HepG2 (cell line): Measurements from ENCODE around the gene TECTB. TPM values are rescaled to one million over a fixed set of nuclear protein-coding genes. Genes with fewer than 3 reads are reported as not detected.

Source experiments
- ATAC-seq: fragments of 200-7000 bp; cut with Tn5 transposase; 3 replicates; pipeline ENCODE4 v1.9.1; 2020; ENCODE audit warnings: mild to moderate bottlenecking, moderate library complexity
- BruUV-seq: library from RNA; stranded (reverse); fragments of 400-500 nt; replicated peaks from 2 replicates; lab custom pipeline; 2021; lab: Mats Ljungman, UMichigan
- CTCF ChIA-PET: fragments of 300-600 bp; formaldehyde crosslinking; extraction: SDS; loops from one replicate; lab custom pipeline; 2021; ENCODE audit warnings: low total read pairs, inconsistent platforms, low intra/inter-chr PET ratio; lab: Yijun Ruan, JAX
- POLR2A ChIA-PET: fragments of 350-600 bp; sonication (Branson Sonifier 250); formaldehyde crosslinking; loops from one replicate; lab custom pipeline; 2020; ENCODE audit warnings: antibody characterized with exemption, inconsistent platforms; lab: Yijun Ruan, JAX
- DNase-seq: peaks from one replicate; pipeline ENCODE4 v3.0.0-alpha.2; 2015; ENCODE audit warnings: low spot score
- FAIRE-seq: peaks from 3 replicates; lab custom pipeline; 2011; peaks lifted over from hg19 to GRCh38; lab: Jason Lieb, UNC
- H2AFZ ChIP-seq: one replicate; pipeline ENCODE4 v1.6.1; 2011; ENCODE audit warnings: low read length, inconsistent platforms
- H3K27ac ChIP-seq: fragments of 300-600 bp; 3 replicates; pipeline ENCODE4 v1.8.0; 2011; ENCODE audit warnings: mixed run types, mild to moderate bottlenecking, mixed read lengths, low read length, inconsistent platforms; ENCODE audit not compliant: insufficient read depth; ENCODE audit errors: extremely low read length
- H3K27me3 ChIP-seq, 2 experiments: fragments of 200-600 bp in 1 of 2; 2 replicates in 1 of 2; 3 replicates in 1 of 2; pipeline versions ENCODE4 v1.6.0 to v1.8.0; 2011; ENCODE audit warnings: low read length in 2 of 2, mild to moderate bottlenecking in 2 of 2, moderate library complexity in 2 of 2, inconsistent platforms in 1 of 2; ENCODE audit not compliant: insufficient read depth in 2 of 2, control insufficient read depth in 1 of 2
- H3K36me3 ChIP-seq, 2 experiments: fragments of 200-600 bp in 1 of 2; replicated peaks in 1 of 2; 2 replicates in 1 of 2; 3 replicates in 1 of 2; pipeline versions ENCODE4 v1.5.1 to v1.8.0; 2011; ENCODE audit warnings: low read length in 2 of 2, inconsistent platforms in 1 of 2; ENCODE audit not compliant: insufficient read depth in 2 of 2, control insufficient read depth in 1 of 2
- H3K4me1 ChIP-seq: 2 replicates; pipeline ENCODE4 v1.5.1; 2012; ENCODE audit warnings: low read length, inconsistent platforms; ENCODE audit not compliant: insufficient read depth
- H3K4me2 ChIP-seq: 2 replicates; pipeline ENCODE4 v1.6.0; 2011; ENCODE audit warnings: low read depth, low read length, inconsistent platforms
- H3K4me3 ChIP-seq, 3 experiments: fragments of 200-600 bp in 1 of 3; sonication (generic), shearing (Covaris generic) in 1 of 3; replicated peaks in 1 of 3; 2 replicates each; pipeline ENCODE4 v1.5.1; 2011 to 2016; ENCODE audit warnings: low read length in 3 of 3, inconsistent platforms in 2 of 3, low read depth in 2 of 3, mild to moderate bottlenecking in 2 of 3, control low read depth in 1 of 3, mixed read lengths in 1 of 3; ENCODE audit not compliant: insufficient read depth in 1 of 3
- H3K79me2 ChIP-seq: one replicate; pipeline ENCODE4 v1.6.1; 2011; ENCODE audit warnings: low read length, inconsistent platforms; ENCODE audit not compliant: insufficient read depth
- H3K9ac ChIP-seq: 2 replicates; pipeline ENCODE4 v1.6.0; 2011; ENCODE audit warnings: mild to moderate bottlenecking, low read depth, low read length, inconsistent platforms; ENCODE audit not compliant: insufficient read depth
- H3K9me3 ChIP-seq: 2 replicates; pipeline ENCODE4 v1.5.1; 2012; ENCODE audit warnings: mild to moderate bottlenecking, low read length
- H4K20me1 ChIP-seq: 2 replicates; pipeline ENCODE4 v1.6.0; 2011; ENCODE audit warnings: inconsistent platforms, mild to moderate bottlenecking, low read length, moderate library complexity; ENCODE audit not compliant: insufficient read depth
- CAMTA2 ChIP-seq: sonication (generic); formaldehyde crosslinking; IDR thresholded peaks from 2 replicates; pipeline ENCODE4 v1.4.0; 2020; ENCODE audit warnings: mild to moderate bottlenecking, missing genetic modification reagents, borderline replicate concordance
- FOXC1 ChIP-seq: sonication (generic); formaldehyde crosslinking; IDR thresholded peaks from 2 replicates; pipeline ENCODE4 v1.8.0; 2022; ENCODE audit warnings: mild to moderate bottlenecking, missing genetic modification reagents, borderline replicate concordance
- HMGXB3 ChIP-seq: sonication (generic); formaldehyde crosslinking; IDR thresholded peaks from 2 replicates; pipeline ENCODE4 v1.4.0; 2020; ENCODE audit warnings: missing genetic modification reagents, borderline replicate concordance
- LBX2 ChIP-seq: sonication (generic); formaldehyde crosslinking; IDR thresholded peaks from 2 replicates; pipeline ENCODE4 v1.5.0; 2020; ENCODE audit warnings: missing genetic modification reagents, mild to moderate bottlenecking, borderline replicate concordance
- NFKB2 ChIP-seq: sonication (generic); formaldehyde crosslinking; IDR thresholded peaks from 2 replicates; pipeline ENCODE4 v1.4.0; 2020; ENCODE audit warnings: missing genetic modification reagents, borderline replicate concordance
- POLR2A ChIP-seq, 2 experiments: IDR thresholded peaks; 2 replicates each; pipeline ENCODE4 v1.6.1; 2011; ENCODE audit warnings: low read depth in 2 of 2, low read length in 2 of 2, mild to moderate bottlenecking in 1 of 2, moderate library complexity in 1 of 2; ENCODE audit not compliant: insufficient read depth in 1 of 2
- ZBTB8A ChIP-seq: sonication (generic); formaldehyde crosslinking; IDR thresholded peaks from 2 replicates; pipeline ENCODE4 v1.4.0; 2020; ENCODE audit warnings: mild to moderate bottlenecking, low read depth, missing genetic modification reagents, borderline replicate concordance
- ZNF225 ChIP-seq: sonication (generic); formaldehyde crosslinking; IDR thresholded peaks from 2 replicates; pipeline ENCODE4 v1.4.0; 2020; ENCODE audit warnings: mild to moderate bottlenecking, missing genetic modification reagents
- ZNF318 ChIP-seq: sonication (generic); formaldehyde crosslinking; IDR thresholded peaks from 2 replicates; pipeline ENCODE4 v1.4.0; 2020; ENCODE audit warnings: mild to moderate bottlenecking, missing genetic modification reagents
- WGBS: methylation state at CpG from one replicate; pipeline ENCODE4 v1.1.6; 2017; ENCODE audit warnings: low lambda C conversion rate; 5-methylcytosine and 5-hydroxymethylcytosine counted together
- in situ Hi-C: cut with HindIII; loops from 2 replicates; pipeline ENCODE4 v1.10.0; 2017; ENCODE audit warnings: low pct_unique_long_range_greater_than_20kb; ENCODE audit not compliant: extremely low pct_ligation_motif_present
- intact Hi-C: fragments of 100-400 bp; cut with micrococcal nuclease; formaldehyde crosslinking; loops from one replicate; pipeline ENCODE4 v1.10.0; 2022; ENCODE audit not compliant: unreplicated experiment
- polyA plus RNA-seq, 8 experiments: library from polyadenylated mRNA; depleted of rRNA in 3 of 8; stranded (reverse) in 7 of 8; unstranded in 1 of 8; fragments of >200 nt; fragmentation: Illumina TruSeq in 4 of 8; extraction: Trizol in 4 of 8; gene quantifications; 2 replicates each; pipeline versions ENCODE4 v1.2.1 to v1.2.3, GENCODE V29; 2011 to 2016; ENCODE audit warnings: low read depth in 4 of 8, missing spikeins in 1 of 8, mixed read lengths in 1 of 8; ENCODE audit not compliant: insufficient read depth in 1 of 8
- total RNA-seq, 5 experiments: library from RNA; depleted of rRNA; stranded (reverse); fragments of >200 nt; fragmentation: Illumina TruSeq; extraction: Trizol; gene quantifications; 2 replicates each; pipeline ENCODE4 v1.2.3, GENCODE V29; 2016; ENCODE audit warnings: low read depth in 1 of 5

TECTB gene
- total and polyA plus RNA-seq, 2 of the 13 experiments (the other 11 are each of a cell fraction or from before 2014, with no cell fraction given) = 0.78 to 1.8 TPM

GRCh38 chr10:112240441-112240840 lies 42.8 kb upstream of the TECTB start (continued):
- no peak for TF ChIP-seq FOXC1 (CRISPR knock-in tag)
- TF ChIP-seq ZBTB8A (CRISPR knock-in tag) = no peak
- no peak for TF ChIP-seq NFKB2 (CRISPR knock-in tag)
- no peak for TF ChIP-seq POLR2A (IDR thresholded peaks at IDR 0.05; ENCODE audit: insufficient read depth in 1 of 2, low read depth in 2 of 2, low read length in 2 of 2)

GRCh38 chr10:112241651-112242341 lies 41.4 kb upstream of the TECTB start:
- DNase-seq (no peak), ATAC-seq (no peak), FAIRE-seq (no peak)
- Histone ChIP-seq H4K20me1 (no peaks in the 10 kb centered on the region), H3K36me3 (no peaks in the 10 kb centered on the region), H3K27ac (no peak overlapping the region), H3K4me3 (no peak overlapping the region), H2AFZ (no peak overlapping the region), H3K9ac (no peak overlapping the region), H3K27me3 (no peaks in the 10 kb centered on the region), H3K9me3 (no peaks in the 10 kb centered on the region), H3K4me1 (no peaks in the 10 kb centered on the region), H3K79me2 (no peaks in the 10 kb centered on the region), H3K4me2 (no peak overlapping the region)
- no TSS peak for BruUV-seq
- in situ Hi-C loops = no loop called here
- ChIA-PET CTCF (no interaction called here), POLR2A (no interaction called here)
- 91% methylated on average over 2 of the region's 2 CpGs for WGBS
- intact Hi-C loops = no loop called here
- TF ChIP-seq CAMTA2 (CRISPR knock-in tag) = no peak
- TF ChIP-seq HMGXB3 (CRISPR knock-in tag) = no peak
- no peak for TF ChIP-seq ZNF225 (CRISPR knock-in tag)
- TF ChIP-seq ZNF318 (CRISPR knock-in tag) = no peak
- TF ChIP-seq LBX2 (CRISPR knock-in tag) = no peak
